ENCODE data around the gene NANOG.
"Not testable (repeated sequence)": the region's sequence is repeated elsewhere in the genome, so short reads cannot be mapped to it uniquely, and the experiment has no call there.

NANOG gene

GRCh38 chr12:7788884-7789528 is at the start of gene NANOG:
Gene NANOG, plus strand, starts transcription at chr12:7789402. Its CDS starts 213 bp downstream, at chr12:7789615.
- not testable (repeated sequence) for TF ChIP-seq CTCF (IDR thresholded peaks at IDR 0.05)

DNA sequence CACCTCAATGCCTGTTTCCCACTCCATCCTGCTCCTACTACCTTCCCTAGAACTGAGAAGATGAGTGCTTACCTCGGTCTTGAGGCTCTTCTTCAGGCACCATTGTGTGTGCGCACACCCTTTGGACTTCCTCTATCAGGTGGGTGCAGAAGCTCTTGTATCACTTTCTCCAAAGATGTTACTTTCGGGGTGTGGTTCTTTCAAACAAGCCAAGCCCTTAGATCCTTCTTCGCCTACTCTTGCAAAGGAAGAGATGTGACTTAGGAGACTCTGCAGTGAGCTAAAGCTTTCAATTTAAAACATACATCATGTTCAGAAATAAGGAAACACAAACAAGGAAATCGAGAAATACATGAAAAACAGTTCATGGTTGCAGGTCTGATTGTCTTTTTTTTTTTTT is 42.0 kb upstream of the NANOG start, which contains the start of gene CLEC4C:
Gene CLEC4C (minus strand): TSS at position 130 of the 400 bp plus-strand sequence. CDS start 27 bp downstream, at position 103.
- no peak for TF ChIP-seq CTCF (IDR thresholded peaks at IDR 0.05)

- TF ChIP-seq CTCF (IDR thresholded peaks at IDR 0.05), result no peak
Observed at GRCh38 chr12:7748852-7749251, 40.4 kb upstream of the NANOG start.

- TF ChIP-seq CTCF (IDR thresholded peaks at IDR 0.05), result no peak
Observed at GRCh38 chr12:7749442-7749841, 39.8 kb upstream of the NANOG start.

DNA sequence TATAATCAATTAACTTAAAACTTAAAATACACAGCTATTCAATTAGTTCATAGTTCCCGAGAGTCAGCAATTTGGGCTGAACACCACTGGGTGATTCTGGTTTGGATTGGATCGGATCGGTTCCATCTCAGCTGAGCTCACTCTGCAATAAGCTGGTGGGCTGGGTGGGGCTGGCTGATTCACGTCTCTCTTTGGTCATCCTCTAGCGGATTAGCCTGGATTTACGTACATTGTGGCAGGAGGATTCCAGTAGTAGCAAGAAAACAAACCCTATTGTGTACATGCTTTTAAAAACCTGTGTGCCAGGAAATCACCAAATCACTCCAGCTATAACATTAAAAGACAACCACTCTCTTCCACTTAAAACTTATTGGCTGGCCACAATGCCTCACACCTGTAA is 38.9 kb upstream of the NANOG start:
- no peak for TF ChIP-seq CTCF (IDR thresholded peaks at IDR 0.05)

DNA sequence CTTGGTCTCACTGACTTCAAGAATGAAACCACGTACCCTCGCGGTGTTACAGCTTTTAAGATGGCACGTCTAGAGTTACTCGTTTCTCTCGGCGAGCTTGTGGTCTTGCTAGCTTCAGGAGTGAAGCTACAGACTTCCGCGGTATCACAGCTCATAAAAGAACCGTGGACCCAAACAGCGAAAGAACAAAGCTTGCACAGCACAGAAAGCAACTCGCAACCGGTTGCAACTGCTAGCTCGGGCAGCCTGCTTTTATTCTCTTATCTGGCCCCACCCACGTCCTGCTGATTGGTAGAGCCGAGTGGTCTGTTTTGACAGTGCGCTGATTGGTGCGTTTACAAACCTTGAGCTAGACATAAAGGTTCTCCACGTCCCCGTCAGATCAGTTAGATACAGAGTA is 37.8 kb upstream of the NANOG start:
- TF ChIP-seq CTCF (IDR thresholded peaks at IDR 0.05), result no peak

DNA sequence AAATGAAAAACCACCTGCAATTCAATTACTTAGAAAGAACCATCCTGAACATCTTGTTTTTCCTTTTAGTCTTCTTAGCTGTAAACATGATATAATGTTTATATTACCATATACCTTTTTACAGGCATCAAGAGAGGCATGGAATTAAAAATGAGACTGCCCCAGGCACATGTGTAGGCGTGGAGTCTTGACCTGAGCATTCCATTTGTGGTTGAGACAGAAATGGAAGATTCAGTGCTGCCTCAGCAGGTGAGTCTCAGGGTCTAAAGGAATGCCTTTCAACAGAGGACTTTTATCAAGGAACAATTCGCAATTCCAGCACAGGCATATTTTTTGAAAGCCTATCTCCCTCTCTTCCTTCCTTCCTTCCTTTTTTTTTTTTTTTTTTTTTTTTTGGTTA is 32.2 kb upstream of the NANOG start:
- TF ChIP-seq CTCF (IDR thresholded peaks at IDR 0.05), result no peak

GRCh38 chr12:7758766-7759140 is 30.4 kb upstream of the NANOG start:
- TF ChIP-seq CTCF (IDR thresholded peaks at IDR 0.05), result no peak
